HEK293 (cell line): Measurements from ENCODE around the gene WDR76.

ENCODE experiments used
- CTCF ChIA-PET: fragments of 350-600 bp; formaldehyde crosslinking; extraction: SDS; loops from one replicate; lab custom pipeline; 2021; ENCODE audit warnings: antibody characterized with exemption; lab: Yijun Ruan, JAX
- POLR2A ChIA-PET: fragments of 300-600 bp; formaldehyde crosslinking; extraction: SDS; loops from one replicate; lab custom pipeline; 2020; ENCODE audit warnings: antibody characterized with exemption, inconsistent platforms; lab: Yijun Ruan, JAX
- H3K27ac ChIP-seq: fragments of 200-500 bp; sonication (Bioruptor generic); 2 replicates; pipeline ENCODE4 v1.5.1; 2014; ENCODE audit warnings: low read depth, low read length, control low read depth, inconsistent platforms; ENCODE audit errors: extremely low read depth
- H3K36me3 ChIP-seq, 2 experiments: fragments of 200-500 bp in 1 of 2; sonication (Bioruptor generic) in 1 of 2; 1 replicate in 1 of 2; 2 replicates in 1 of 2; pipeline ENCODE4 v1.5.1; 2014 to 2017; ENCODE audit warnings: inconsistent platforms in 2 of 2, low read length in 2 of 2; ENCODE audit not compliant: control insufficient read depth in 2 of 2, insufficient read depth in 1 of 2
- H3K4me1 ChIP-seq: fragments of 200-500 bp; sonication (Bioruptor generic); 2 replicates; pipeline ENCODE4 v1.5.1; 2014; ENCODE audit warnings: mild to moderate bottlenecking, low read length, inconsistent platforms; ENCODE audit not compliant: control insufficient read depth, insufficient read depth
- H3K4me3 ChIP-seq: 2 replicates; pipeline ENCODE4 v1.5.1; 2011; ENCODE audit warnings: low read depth, mild to moderate bottlenecking, control low read depth, low read length, moderate library complexity
- H3K9me3 ChIP-seq: fragments of 200-500 bp; sonication (Bioruptor generic); 2 replicates; pipeline ENCODE4 v1.5.1; 2014; ENCODE audit warnings: low read depth, low read length, inconsistent platforms; ENCODE audit not compliant: control insufficient read depth, insufficient read depth
- ELK4 ChIP-seq: IDR thresholded peaks from 2 replicates; pipeline ENCODE4 v1.6.1; 2011; ENCODE audit warnings: mild to moderate bottlenecking, low read depth, low read length, borderline replicate concordance
- GLIS1 ChIP-seq: fragments of 450-650 bp; formaldehyde crosslinking; IDR thresholded peaks from 2 replicates; pipeline ENCODE4 v1.5.1; 2016; ENCODE audit warnings: missing biosample characterization, missing genetic modification characterization
- PRDM6 ChIP-seq: fragments of 450-650 bp; formaldehyde crosslinking; IDR thresholded peaks from 2 replicates; pipeline ENCODE4 v1.5.1; 2017; ENCODE audit warnings: missing biosample characterization, missing genetic modification characterization
- ZNF18 ChIP-seq: fragments of 450-650 bp; formaldehyde crosslinking; IDR thresholded peaks from 2 replicates; pipeline ENCODE4 v1.5.1; 2016; ENCODE audit warnings: missing biosample characterization, missing genetic modification characterization
- ZNF211 ChIP-seq: fragments of 450-650 bp; formaldehyde crosslinking; IDR thresholded peaks from 2 replicates; pipeline ENCODE4 v1.5.1; 2016; ENCODE audit warnings: low read depth, missing biosample characterization, missing genetic modification characterization
- ZNF391 ChIP-seq: fragments of 450-650 bp; formaldehyde crosslinking; IDR thresholded peaks from 2 replicates; pipeline ENCODE4 v1.5.1; 2016; ENCODE audit warnings: low read depth, missing biosample characterization, missing genetic modification characterization, borderline replicate concordance
- ZNF426 ChIP-seq: fragments of 450-650 bp; formaldehyde crosslinking; IDR thresholded peaks from 2 replicates; pipeline ENCODE4 v1.5.1; 2017; ENCODE audit warnings: missing biosample characterization, missing genetic modification characterization, mild to moderate bottlenecking, inconsistent platforms, moderate library complexity
- ZNF600 ChIP-seq: fragments of 450-650 bp; formaldehyde crosslinking; IDR thresholded peaks from 2 replicates; pipeline ENCODE4 v1.5.1; 2016; ENCODE audit warnings: missing biosample characterization, missing genetic modification characterization
- ZXDB ChIP-seq: fragments of 450-650 bp; formaldehyde crosslinking; IDR thresholded peaks from 2 replicates; pipeline ENCODE4 v1.5.1; 2016; ENCODE audit warnings: missing biosample characterization, missing genetic modification characterization

The WDR76 gene

GRCh38 chr15:43915631-43916325 lies 89.0 kb downstream of the WDR76 start (continued):
- TF ChIP-seq PRDM6 (tag by site-specific recombination), result no peak
- no peak for TF ChIP-seq ZNF426 (tag by site-specific recombination)
- TF ChIP-seq ZNF18 (tag by site-specific recombination), result no peak
- no peak for TF ChIP-seq ELK4

- TF ChIP-seq ZNF600 (tag by site-specific recombination) (no peak), ZNF211 (no peak), ZNF391 (tag by site-specific recombination) (no peak), GLIS1 (no peak), ZXDB (tag by site-specific recombination) (no peak)
- Histone ChIP-seq H3K36me3 (no peaks in the 10 kb centered on the region), H3K27ac (no peak overlapping the region), H3K9me3 (no peaks in the 10 kb centered on the region), H3K4me3 (no peak overlapping the region), H3K4me1 (peaks cover 4% of the 10 kb centered on the region; the same call in 1 of the 2 replicates)
- ChIA-PET POLR2A (interaction anchor here (0.8 kb wide), 1 partner anchor 9 kb away, joined by 3 read pairs; no protein-coding TSS in a partner anchor), CTCF (interaction anchor here (1.1 kb wide), 1 partner anchor 12 kb away, joined by 3 read pairs; no protein-coding TSS in a partner anchor)
These were observed 89.5 kb downstream of the WDR76 start for GRCh38 chr15:43916326-43916660.
